ENCODE results near the gene ESRP2. TPM values are rescaled to one million over a fixed set of nuclear protein-coding genes. Genes with fewer than 3 reads are reported as not detected.

ESRP2 gene
- total RNA-seq, 4 donors from 2014 or later: 1.9 to 6.5 (median 4.2) TPM; not detected in 1

DNA sequence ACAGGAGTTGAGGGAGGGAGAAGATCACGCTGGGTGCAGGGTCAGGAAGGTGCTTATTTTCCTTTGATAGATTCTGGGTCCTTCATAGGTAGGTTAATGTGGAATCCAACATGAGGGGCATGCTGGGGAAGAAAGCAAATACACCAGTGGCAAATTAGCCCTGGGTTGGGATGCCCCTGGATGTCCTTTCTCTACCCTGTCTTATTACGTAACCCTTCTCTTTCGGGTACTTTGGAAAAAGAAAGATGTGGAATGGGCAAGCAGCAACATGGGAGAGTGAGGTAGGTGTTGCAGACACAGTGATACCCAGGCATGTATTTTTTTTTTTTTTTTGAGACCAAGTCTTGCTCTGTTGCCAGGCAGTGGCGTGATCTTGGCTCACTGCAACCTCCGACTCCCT lies 37.5 kb upstream of the ESRP2 start:
- TF ChIP-seq, protein P1, sequence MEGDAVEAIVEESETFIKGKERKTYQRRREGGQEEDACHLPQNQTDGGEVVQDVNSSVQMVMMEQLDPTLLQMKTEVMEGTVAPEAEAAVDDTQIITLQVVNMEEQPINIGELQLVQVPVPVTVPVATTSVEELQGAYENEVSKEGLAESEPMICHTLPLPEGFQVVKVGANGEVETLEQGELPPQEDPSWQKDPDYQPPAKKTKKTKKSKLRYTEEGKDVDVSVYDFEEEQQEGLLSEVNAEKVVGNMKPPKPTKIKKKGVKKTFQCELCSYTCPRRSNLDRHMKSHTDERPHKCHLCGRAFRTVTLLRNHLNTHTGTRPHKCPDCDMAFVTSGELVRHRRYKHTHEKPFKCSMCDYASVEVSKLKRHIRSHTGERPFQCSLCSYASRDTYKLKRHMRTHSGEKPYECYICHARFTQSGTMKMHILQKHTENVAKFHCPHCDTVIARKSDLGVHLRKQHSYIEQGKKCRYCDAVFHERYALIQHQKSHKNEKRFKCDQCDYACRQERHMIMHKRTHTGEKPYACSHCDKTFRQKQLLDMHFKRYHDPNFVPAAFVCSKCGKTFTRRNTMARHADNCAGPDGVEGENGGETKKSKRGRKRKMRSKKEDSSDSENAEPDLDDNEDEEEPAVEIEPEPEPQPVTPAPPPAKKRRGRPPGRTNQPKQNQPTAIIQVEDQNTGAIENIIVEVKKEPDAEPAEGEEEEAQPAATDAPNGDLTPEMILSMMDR (IDR thresholded peaks at IDR 0.05): no peak
- ATAC-seq (ENCODE audit: low FRiP score): no peak
- DNase-seq (ENCODE audit: low spot score): no peak

DNA sequence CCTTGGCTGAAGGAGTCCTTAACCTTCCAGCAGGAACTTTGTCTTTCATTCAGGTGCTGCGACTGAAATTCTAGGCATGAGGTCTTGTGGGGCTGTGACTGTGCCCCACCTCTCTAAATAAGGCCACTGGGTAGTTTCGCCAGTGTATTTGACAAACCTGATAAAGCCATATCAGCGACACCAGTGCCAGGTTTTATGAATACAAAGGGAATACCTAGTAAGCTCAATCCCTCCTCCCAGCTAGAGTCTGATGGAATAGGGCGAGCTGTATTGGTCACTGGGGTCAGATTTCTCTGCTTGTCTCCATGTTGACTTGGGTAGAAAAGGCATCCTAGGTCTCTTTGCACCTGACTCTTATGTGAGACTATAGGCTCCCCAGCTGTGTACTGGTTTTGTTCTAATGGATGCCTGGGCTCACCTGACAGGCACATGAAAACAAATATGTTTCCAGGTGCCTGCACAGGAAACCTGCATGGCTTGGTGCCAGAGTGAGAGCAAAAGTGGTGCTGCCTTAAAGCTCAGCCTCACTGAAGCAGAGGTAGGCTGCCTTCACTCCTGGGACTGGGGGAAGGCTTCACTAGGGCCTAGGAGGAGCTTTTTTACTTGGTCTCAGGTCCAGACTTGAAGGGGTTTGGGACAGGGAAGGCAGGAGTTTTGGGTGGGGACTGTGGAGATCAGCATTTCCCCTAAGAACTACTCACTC lies 36.7 kb upstream of the ESRP2 start:
- DNase-seq (ENCODE audit: low spot score): no peak
- TF ChIP-seq, protein P1 (IDR thresholded peaks at IDR 0.05): no peak
- ATAC-seq (ENCODE audit: low FRiP score): no peak

DNA sequence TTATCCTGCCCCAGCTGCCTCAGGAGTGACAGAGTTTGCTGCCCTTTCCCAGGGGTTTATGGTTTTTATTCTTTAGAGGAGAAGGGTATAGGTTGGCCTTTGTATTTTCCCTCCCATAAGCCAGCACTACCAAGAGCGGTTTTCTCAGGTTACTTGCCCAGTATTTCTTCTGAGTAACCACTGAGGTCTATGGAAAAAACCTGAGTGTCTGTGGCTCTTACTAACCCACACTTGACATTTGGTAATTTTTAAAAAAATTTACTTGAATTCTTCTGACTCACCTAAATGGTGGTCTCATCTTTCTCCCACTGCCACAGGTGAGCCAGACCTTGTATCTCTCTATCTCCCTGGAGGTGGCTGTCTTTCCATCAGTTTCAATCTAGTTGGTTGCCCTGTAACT lies 34.4 kb upstream of the ESRP2 start:
- no peak for DNase-seq (ENCODE audit: low spot score)
- TF ChIP-seq, protein P1 (IDR thresholded peaks at IDR 0.05): no peak
- no peak for ATAC-seq (ENCODE audit: low FRiP score)

DNA sequence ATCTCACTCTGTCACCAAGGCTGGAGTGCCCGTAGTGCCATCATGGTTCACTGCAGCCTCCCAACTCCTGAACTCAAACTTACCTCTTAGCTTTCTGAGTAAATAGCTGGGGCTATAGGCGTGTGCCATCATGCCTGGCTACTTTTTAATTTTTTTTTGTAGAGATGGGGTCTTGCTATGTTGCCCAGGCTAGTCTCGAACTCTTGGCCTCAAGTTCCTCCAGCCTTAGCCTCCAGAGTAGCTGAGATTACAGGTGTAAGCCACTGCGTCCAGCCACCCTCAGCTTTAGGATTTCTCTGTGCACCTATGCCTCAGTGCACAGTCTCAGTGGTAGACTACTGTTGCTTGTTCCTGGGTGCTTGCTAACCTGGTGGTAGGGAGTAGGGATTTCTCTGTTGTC lies 33.9 kb upstream of the ESRP2 start:
- DNase-seq (ENCODE audit: low spot score): no peak

DNA sequence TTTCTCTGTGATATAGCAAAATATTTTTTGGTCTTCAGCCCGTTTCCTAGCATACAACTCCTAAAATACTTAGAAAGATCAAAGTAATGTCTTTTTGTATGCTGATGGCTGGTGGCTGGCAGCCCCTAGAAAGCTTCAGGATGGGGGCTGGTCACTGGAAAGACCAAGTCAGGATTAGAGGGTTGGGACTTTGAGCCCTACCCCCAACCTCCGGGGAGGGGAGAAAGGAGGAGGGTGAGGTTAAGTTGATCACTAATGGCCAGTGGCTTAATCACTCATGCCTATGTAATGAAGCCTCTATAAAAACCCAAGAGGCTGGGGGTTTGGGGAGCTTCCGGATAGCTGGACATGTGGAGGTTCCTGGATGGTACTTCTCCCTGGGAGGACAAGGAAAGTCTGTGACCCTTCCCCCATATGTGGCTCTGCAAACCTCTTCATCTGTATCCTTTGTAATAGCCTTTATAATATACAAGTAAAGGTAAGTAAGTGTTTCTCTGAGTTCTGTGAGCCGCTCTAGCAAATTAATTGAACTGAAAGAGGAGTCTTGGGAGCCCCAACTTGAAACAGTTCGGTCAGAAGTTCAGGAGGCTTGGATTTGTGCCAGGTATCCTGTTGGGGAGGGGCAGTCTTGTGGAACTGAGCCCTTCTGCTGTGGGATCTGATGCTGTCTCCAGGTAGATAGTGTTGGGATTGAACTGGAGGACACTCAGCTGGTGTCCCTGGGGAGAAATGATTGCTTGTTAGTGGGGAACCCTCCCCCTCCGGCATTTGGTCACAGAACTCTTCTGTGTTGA lies 31.9 kb upstream of the ESRP2 start:
- TF ChIP-seq, protein P1 (IDR thresholded peaks at IDR 0.05): no peak
- ATAC-seq (ENCODE audit: low FRiP score) (no peak), DNase-seq (ENCODE audit: low spot score) (no peak)

More for the DNA sequence above, 33.9 kb upstream of the ESRP2 start:
- TF ChIP-seq, protein P1 (IDR thresholded peaks at IDR 0.05): no peak
- ATAC-seq (ENCODE audit: low FRiP score): no peak

DNA sequence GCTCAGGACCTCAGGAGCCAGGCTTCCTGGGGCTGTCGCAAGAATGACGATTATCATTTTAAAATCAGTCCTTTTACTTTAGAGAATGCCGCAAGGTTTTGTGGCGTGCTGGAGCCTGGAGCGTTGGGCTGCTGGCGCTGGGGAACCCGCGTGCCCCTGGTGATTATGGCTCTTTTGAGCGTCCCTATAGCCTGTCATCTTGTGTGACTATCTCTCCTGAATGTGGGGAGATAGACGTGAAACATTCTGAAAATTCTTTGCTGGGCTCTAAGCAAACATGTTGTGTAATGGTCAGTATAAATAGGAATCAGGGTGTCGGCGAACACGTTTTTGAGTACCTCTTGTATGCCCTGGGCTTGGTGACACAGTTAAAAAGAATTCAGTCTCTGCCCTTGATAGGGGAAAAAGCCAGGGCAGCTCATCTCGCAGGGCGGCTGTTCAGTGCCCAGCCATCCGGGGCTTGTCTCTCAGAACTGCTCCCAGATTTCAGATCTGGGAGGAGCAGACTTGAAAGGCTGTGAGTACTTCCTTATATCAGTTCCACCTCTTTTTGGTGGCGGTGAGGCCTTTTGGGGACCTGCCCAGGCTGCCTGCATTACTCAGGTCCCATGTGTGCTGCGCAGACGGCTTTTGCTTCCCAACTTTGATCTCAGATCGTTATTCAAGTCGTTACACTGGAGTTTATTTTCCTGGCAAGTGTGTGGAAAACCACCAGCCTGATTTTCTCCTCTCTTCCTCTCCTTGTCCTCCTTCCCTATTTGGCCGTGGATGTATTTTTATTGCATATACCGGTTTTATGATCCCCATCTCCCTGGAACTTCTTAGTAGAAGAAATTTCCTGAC lies 29.4 kb upstream of the ESRP2 start:
- DNase-seq (ENCODE audit: low spot score) (no peak), ATAC-seq (ENCODE audit: low FRiP score) (peak; percentile 65)
- TF ChIP-seq, protein P1 (IDR thresholded peaks at IDR 0.05): no peak

All from omental fat pad (tissue), 4 donors.